Loucy (cell line): Measurements from ENCODE around the gene C1orf159.

Experiments used
- CTCF ChIP-seq: fragments of 200-600 bp; sonication (generic); conservative IDR thresholded peaks from 2 replicates; pipeline ENCODE4 v1.5.1; 2014; ENCODE audit warnings: mild to moderate bottlenecking, antibody characterized with exemption, low read length
- EZH2phosphoT487 ChIP-seq: fragments of 200-600 bp; IDR thresholded peaks from 2 replicates; pipeline ENCODE4 v1.6.1; 2018; ENCODE audit warnings: antibody characterized with exemption, mild to moderate bottlenecking, moderate library complexity, borderline replicate concordance

- TF ChIP-seq CTCF = no peak
- TF ChIP-seq EZH2phosphoT487 = no peak
Measured at GRCh38 chr1:1086911-1087341, 29.0 kb downstream of the C1orf159 start.
